ENCODE results near the gene TEN1.

DNA sequence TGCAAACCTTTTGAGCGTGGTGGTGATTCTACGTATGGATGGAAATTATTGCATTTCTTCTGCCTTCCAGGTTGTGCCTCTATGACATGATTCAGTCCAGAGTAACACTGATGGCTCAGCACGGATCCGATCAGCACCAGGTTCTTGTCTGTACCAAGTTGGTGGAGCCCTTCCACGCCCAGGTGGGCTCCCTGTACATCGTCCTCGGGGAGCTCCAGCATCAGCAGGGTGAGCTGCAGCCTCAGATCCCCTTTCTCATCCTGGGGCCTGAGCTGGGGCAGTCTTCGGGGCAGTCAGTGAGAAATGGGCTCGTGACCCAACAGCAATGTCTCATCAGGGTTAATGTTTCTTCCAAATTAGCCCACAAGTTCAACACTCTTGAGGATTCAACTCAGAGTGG is 12.4 kb downstream of the TEN1 start:
- TF ChIP-seq, protein P1, sequence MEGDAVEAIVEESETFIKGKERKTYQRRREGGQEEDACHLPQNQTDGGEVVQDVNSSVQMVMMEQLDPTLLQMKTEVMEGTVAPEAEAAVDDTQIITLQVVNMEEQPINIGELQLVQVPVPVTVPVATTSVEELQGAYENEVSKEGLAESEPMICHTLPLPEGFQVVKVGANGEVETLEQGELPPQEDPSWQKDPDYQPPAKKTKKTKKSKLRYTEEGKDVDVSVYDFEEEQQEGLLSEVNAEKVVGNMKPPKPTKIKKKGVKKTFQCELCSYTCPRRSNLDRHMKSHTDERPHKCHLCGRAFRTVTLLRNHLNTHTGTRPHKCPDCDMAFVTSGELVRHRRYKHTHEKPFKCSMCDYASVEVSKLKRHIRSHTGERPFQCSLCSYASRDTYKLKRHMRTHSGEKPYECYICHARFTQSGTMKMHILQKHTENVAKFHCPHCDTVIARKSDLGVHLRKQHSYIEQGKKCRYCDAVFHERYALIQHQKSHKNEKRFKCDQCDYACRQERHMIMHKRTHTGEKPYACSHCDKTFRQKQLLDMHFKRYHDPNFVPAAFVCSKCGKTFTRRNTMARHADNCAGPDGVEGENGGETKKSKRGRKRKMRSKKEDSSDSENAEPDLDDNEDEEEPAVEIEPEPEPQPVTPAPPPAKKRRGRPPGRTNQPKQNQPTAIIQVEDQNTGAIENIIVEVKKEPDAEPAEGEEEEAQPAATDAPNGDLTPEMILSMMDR (IDR thresholded peaks at IDR 0.05) = no peak
- TF ChIP-seq EP300 (IDR thresholded peaks at IDR 0.05) (no peak), POLR2A (IDR thresholded peaks at IDR 0.05) (no peak), POLR2AphosphoS5 (IDR thresholded peaks at IDR 0.05) (no peak)
